Globus pallidus (tissue), 1 donor: ENCODE measurements around the gene PLCG1.
"Not testable (repeated sequence)": the region's sequence is repeated elsewhere in the genome, so short reads cannot be mapped to it uniquely, and the experiment has no call there.

ENCODE experiments used
- DNase-seq: peaks from one replicate; pipeline ENCODE4 v3.0.0-alpha.2; 2015; ENCODE audit warnings: low spot score

The PLCG1 gene

DNA sequence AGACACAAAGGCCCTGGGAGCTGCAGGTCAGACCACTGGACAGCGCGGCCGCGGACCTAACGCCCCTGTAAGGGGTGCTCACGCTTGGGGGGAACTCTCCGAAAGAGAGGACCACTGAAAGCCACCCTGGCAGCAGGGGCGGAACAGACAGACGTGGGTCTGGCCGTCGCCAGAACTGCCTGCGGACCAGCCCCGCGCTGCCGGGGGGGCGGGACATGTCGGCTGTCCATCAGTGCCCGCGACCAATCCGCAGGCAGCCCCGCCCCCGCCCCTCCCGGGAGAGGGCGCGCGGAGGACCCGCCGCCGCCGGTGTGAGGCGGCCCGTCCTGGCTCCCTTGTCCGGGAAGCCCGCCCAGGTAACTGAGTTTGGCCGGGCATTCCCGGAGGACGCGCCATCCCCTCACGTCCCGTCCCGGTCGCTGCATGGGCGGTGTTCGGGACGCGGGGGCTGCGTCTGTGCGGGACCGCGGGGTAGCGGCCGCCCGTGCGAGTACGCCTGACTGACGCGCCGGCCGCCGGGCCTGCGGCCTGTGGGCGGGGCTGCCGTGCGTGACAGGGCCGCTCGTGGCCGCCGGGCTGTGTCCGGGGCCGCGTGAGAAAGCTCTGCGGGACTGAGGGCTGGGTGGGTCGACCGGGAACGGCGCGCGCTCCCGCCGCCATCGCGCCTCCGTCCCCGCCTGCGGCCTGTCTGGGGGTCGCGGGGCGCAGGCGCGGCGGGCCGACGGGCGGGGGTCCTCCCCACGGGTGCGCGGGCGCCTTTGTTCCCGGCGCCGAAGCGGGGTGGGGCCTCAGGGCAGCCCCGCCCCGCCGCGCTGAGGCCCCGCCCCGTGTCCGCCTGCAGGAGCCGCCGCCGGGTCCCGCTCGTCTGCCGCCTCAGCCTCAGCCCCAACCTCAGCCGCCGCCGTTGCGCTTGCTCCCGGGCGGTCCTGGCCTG, at the start of gene PLCG1:
Gene PLCG1, plus strand, starts transcription at position 864 of the 934 bp plus-strand sequence. CDS start 99 bp downstream, outside the sequence.
- DNase-seq, result peak; percentile 92

DNA sequence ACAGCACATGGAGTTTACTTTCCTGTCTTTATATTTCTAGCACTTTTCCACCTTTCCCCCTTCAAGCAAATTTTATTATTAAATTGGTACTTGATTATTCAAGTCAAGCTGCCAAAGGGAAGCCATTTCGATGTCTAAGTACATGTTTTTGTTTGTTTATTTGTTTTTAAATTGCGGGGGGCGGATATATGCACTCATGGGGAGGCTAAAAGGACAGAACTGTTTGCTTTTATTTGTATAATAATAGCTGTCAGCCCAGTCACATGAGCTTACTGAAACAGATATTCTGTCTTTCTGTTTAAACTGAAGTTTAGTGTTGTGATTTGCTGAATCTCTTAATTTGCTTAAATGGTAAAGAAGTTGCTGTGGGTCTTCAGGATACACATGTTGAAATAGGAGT, 49.6 kb upstream of the PLCG1 start:
- DNase-seq, result no peak

GRCh38 chr20:41089555-41089954, 47.8 kb upstream of the PLCG1 start:
- DNase-seq, result no peak

GRCh38 chr20:41091927-41092326, 45.4 kb upstream of the PLCG1 start:
- no peak for DNase-seq

GRCh38 chr20:41094353-41095055, 42.8 kb upstream of the PLCG1 start:
- DNase-seq, result no peak

GRCh38 chr20:41095110-41095969, 42.0 kb upstream of the PLCG1 start:
- peak; percentile 55 for DNase-seq

- DNase-seq, result no peak
Observed at GRCh38 chr20:41098703-41099250, 38.6 kb upstream of the PLCG1 start.

DNA sequence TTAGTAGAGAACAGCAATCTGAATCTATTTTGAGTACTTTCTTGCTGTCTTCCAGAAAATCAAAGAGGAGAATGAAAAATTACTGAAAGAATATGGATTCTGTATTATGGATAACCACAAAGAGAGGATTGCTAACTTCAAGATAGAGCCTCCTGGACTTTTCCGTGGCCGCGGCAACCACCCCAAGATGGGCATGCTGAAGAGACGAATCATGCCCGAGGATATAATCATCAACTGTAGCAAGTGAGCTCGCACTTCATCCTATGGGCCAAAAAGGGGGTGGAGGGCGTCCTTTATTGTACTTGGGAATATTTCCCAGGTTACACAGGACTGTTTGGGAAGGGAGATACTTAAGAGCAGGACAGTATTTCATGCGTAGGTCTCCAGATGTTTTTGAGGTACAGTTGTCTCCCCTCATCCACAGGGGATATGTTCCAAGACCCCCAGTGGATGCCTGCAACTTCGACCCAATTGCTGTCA, 37.3 kb upstream of the PLCG1 start:
- DNase-seq, result no peak

DNA sequence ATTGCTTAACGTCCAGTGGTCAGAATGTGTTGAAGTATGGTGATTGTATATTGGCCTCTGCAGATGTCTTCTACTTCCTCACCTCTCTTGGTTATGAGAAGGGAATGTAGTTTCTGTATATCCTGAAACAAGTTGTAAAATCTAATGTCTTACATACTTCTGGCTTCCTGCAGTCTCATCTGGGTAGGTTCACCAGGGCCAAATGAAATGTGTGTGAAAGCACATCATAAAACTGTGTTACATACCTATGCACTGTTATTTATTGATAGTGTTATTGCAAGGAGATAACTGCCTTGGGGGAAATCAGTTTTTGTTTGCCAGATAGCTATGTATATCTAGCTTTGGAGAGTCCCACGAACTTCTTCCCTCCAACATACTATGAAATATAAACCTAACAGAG, 35.7 kb upstream of the PLCG1 start:
- no peak for DNase-seq

- DNase-seq, result no peak
Observed at GRCh38 chr20:41108531-41108930, 28.8 kb upstream of the PLCG1 start.

DNA sequence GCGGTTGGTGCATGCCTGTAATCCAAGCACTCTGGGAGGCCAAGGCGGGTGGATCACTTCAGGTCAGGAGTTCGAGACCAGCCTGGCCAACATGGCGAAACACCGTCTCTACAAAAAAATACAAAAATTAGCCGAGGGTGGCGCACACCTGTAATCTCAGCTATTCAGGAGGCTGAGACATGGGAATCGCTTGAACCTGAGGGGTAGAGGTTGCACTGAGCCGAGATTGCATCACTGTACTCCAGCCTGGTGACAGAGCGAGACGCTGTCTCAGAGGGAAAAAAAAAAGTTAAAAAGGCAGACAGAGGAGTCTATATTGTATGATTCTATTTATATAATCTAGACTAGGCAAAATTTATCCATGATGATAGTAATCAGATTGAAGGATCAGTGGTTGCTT, 27.3 kb upstream of the PLCG1 start:
- no peak for DNase-seq

DNA sequence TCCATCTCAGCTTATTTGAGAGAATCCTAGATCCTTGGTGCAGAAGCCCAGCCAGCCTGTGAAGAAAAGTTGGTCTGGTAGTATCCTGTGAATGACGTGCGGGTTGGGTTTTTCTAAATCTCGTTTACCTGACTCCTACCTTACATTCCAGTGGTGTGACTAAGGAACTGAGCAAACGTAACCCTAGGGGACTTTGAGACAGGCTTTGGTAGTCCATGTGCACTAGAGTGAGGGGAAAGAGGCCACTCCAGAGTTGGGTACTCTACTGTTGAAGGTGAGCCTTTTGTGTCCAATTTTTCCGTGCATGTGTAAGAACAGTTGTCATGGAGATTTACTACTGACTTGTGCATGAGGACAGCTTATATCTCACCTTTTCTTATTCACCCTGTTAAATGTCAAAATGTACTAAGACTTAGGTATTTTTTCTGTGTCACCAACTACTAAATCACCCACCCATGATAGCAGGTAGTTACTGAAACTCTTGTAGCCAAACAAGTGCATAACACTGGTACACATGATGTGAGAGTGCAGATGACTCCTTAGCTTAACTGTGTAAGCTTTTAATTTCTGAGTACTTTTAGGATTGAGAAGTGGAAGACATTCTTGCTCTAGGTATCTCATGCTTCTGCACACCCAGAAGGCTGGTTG, 26.3 kb upstream of the PLCG1 start:
- no peak for DNase-seq

DNA sequence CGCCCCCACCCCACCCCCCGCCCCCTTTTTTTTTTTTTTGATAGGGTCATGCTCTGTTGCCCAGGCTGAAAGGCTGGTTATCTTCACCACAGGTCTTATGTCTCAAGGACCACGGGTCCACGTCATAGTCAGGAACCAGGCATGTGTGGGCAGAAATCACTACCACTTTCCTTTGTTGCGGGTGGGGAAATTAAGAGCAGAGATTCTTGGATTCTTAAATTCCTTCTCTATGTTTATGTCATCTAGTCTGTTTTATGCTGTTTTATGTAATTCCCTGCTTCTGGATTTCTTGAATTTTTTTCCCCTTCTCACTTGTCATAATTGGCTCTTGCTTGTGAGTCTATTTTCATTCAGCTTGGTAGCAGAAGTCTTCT, 25.8 kb upstream of the PLCG1 start:
- DNase-seq, result no peak

DNA sequence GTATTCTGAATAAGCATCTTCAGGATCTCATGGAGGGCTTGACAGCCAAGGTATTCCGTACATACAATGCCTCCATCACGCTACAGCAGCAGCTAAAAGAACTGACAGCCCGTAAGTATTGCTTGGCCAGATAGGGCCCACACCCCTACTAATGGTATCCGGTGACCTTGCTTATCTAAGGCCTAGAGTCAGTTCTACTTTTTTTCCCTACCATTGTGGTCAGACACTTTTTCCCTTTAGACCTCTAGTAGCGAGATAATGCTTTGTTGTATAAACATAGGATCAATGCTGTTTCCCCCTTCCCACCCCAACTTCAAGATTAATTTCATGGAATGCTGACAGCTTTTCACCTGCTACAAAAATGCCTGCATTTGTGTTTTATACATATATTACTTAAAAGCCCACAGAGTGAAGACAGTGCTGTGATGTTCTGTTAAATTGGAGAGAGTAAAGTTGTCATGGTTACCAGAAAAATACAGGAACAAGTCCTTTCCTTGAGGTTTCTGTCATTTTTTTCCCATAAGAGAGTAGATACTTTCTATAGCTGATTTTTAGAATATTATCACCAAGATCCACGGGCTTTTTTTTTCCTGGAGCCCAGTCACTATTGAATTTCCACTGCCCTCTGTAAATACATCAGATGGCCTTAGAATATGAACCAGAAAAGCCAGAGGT, 20.9 kb upstream of the PLCG1 start:
- no peak for DNase-seq

GRCh38 chr20:41118159-41118558, 19.2 kb upstream of the PLCG1 start:
- DNase-seq, result not testable (repeated sequence)

- DNase-seq, result no peak
Observed at GRCh38 chr20:41118632-41119031, 18.7 kb upstream of the PLCG1 start.

DNA sequence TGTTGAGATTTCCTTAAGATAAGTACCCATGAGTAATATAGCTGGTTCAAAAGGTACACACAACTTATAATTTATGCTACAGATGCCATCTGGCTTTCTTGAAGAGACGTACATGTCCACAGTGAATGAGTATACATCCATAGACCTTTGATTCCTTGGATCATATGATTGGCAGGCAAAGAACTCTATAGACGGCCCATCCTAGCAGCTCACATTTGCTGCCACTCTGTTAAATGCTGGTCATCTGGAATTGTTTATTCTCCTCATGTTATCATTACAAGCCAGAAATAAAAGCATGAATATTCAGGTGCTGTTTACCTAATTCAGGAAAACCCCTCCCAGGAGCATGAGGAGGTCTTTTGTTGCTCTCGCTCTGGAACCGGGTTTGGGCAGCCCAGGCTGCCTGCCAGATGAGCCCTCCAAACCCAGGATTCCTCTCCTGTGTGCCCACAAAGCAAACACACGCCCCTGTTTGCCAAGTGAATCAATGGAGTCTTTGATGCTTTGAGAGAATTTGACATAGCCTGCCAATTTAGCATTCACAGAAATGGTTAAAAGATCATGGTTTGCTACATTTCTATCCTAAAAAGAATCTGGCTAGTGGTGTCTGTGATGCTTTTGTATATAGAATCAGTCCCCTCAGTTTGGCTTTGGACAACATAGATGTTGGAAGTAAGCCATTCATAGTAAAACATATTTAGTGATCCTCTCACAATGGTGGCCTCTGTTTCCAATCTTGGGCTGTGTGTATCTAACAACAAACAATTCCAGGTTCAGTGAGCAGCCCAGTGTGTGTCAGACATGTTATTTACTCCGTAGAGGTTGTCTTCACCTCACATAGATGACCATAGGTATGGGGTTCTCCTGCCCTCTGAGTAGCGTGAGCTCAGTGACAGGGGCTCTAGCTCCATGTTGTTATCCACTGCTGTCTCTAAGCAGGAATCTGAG, 17.5 kb upstream of the PLCG1 start:
- peak; percentile 83 for DNase-seq

DNA sequence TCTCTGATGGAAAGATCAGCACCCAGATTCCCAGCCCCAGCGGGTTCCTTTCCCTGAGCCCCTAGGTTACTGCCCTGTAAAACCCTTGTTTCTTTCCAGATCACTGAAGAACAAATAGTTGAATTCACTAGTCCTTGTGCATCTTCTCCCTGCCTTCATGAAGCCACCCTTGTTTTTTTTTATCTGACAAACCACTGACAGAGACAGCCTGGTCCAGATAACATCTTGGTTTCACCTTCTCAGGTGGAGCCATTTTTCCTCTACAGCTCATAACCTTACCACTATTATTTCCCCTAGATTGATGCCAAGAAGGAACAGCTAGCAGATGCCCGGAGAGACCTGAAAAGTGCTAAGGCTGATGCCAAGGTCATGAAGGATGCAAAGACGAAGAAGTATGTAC, 15.9 kb upstream of the PLCG1 start:
- no peak for DNase-seq

GRCh38 chr20:41123631-41124030, 13.7 kb upstream of the PLCG1 start:
- DNase-seq, result no peak
